Measurements from ENCODE around the gene SFRP2.
A peak's percentile ranks its signal among the peaks of the same experiment; 100 is the strongest.

The SFRP2 gene

GRCh38 chr4:153764601-153765368 lies 24.1 kb downstream of the SFRP2 start:
- H3K4me3 ChIP-seq (ENCODE audit: low read length), result no peak overlapping the region
- DNase-seq (ENCODE audit: low read depth), result no peak
- no peak for TF ChIP-seq CTCF (conservative IDR thresholded peaks at IDR 0.05; ENCODE audit: low read length)

- H3K4me3 ChIP-seq (ENCODE audit: low read length), result no peak overlapping the region
- DNase-seq (ENCODE audit: low read depth), result no peak
- 0 out of 2 replicates have a peak, but pooled peaks have one; percentile 14 for TF ChIP-seq CTCF (conservative IDR thresholded peaks at IDR 0.05; ENCODE audit: low read length)
These were observed 25.5 kb downstream of the SFRP2 start for GRCh38 chr4:153763404-153763803.

GRCh38 chr4:153759407-153760316 lies 29.2 kb downstream of the SFRP2 start, which contains the start of gene RNF175:
TSS of gene RNF175 (minus strand) at chr4:153760024. CDS start at chr4:153759862, 162 bp downstream.
- no peak for TF ChIP-seq CTCF (conservative IDR thresholded peaks at IDR 0.05; ENCODE audit: low read length)
- DNase-seq (ENCODE audit: low read depth), result no peak
- H3K4me3 ChIP-seq (ENCODE audit: low read length), result peak within 1 kb of the TSS; percentile 46

- H3K4me3 ChIP-seq (ENCODE audit: low read length), result peak overlapping the region; percentile 46
- no peak for DNase-seq (ENCODE audit: low read depth)
- TF ChIP-seq CTCF (conservative IDR thresholded peaks at IDR 0.05; ENCODE audit: low read length), result no peak
These were observed 30.0 kb downstream of the SFRP2 start for GRCh38 chr4:153758688-153759406.

GRCh38 chr4:153758136-153758535 lies 30.7 kb downstream of the SFRP2 start:
- DNase-seq (ENCODE audit: low read depth), result no peak
- no peak overlapping the region for H3K4me3 ChIP-seq (ENCODE audit: low read length)
- TF ChIP-seq CTCF (conservative IDR thresholded peaks at IDR 0.05; ENCODE audit: low read length), result no peak

- no peak for DNase-seq (ENCODE audit: low read depth)
- TF ChIP-seq CTCF (conservative IDR thresholded peaks at IDR 0.05; ENCODE audit: low read length), result no peak
- H3K4me3 ChIP-seq (ENCODE audit: low read length), result no peak overlapping the region
These were observed 31.5 kb downstream of the SFRP2 start for GRCh38 chr4:153757407-153757806.

Measured in AG10803 (cell line).